LoVo (cell line): ENCODE results near the gene FICD.

Experiments
- DNase-seq: peaks from one replicate; pipeline ENCODE4 v3.0.0-alpha.2; 2016; ENCODE audit warnings: low spot score

FICD gene

GRCh38 chr12:108567406-108568337, 52.6 kb downstream of the FICD start:
- DNase-seq: no peak

GRCh38 chr12:108568338-108569154, 53.5 kb downstream of the FICD start:
- no peak for DNase-seq
